C1 segment of cervical spinal cord (tissue), 14 donors: ENCODE data around the gene PKD1.
"Not testable (repeated sequence)": the region's sequence is repeated elsewhere in the genome, so short reads cannot be mapped to it uniquely, and the experiment has no call there.

ENCODE experiments used
- DNase-seq, 14 donors: peaks; one replicate each; lab custom pipeline; 2025; lab: John Stamatoyannopoulos, UW

PKD1 gene

DNA sequence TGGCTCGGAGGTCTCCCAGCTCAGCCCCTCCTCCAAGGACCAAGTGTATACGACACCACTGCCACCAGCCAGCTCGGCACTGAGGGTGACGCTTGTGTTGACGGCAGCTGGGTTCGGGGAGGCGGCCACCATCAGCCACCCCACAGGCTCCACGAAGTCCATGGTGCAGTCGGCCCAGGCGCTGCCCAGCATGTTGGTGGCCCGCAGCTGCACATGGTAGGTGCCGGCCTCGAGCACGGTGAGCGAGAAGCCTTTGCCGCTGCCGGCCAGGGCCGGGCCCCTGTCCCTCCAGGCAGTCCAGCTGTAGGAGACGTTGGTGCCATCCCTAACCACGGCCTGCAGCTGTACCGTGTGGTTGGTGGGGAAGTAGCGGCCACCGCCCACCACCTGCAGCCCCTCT lies 25.8 kb downstream of the PKD1 start:
- DNase-seq = not testable (repeated sequence)

DNA sequence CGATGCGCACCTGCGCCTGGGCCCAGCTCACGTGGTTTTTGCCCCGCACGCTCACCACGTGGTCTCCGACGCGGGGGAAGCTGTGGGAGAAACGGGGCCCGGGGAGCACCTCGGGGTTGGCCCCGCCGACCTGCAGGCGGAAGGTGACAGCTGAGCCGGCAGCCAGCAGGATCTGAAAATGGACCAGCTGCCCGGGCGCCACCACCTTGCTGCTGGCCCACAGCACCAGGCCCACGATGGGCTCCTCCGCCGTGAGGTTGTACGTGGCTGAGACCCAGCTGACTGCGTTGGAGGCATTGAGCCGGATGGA lies 26.5 kb downstream of the PKD1 start:
- not testable (repeated sequence) for DNase-seq

DNA sequence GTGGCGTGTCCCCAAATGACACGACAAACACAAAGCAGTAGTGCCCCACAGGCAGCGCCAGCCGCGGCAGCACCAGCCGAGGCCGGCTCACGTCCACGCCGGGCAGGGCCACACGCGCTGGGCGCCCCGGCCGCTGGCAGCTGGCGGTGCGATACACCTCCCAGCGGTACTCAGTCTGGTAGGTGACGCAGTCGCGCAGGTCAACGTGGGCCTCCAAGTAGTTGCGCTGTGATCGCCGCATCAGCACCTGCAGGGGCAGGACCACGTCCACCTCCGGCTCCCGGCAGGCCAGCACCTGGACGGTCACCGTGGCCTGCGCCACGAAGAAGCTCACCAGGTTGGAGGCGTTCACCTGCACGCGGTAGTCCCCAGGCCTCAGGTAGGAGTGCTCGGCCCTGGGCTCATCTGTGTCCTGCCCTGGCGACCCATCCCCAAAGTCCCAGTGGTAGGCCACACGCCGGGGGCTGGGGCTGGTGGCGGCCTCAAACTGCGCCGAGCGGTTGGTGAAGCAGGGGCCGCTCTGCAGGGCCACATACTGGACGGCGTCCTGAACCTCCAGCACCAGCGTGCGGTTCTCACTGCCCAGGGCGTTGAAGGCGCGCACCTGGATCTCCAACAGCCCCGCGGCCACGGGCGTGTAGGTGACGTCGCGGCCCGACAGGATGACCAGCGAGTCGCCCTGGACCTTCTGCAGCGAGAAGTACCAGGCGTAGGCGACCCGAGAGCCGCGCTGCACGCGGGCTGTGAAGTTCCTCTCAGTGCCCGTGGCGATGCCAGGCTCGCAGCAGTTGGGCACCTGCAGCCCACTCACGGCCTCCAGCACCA lies 27.0 kb downstream of the PKD1 start:
- not testable (repeated sequence) for DNase-seq

DNA sequence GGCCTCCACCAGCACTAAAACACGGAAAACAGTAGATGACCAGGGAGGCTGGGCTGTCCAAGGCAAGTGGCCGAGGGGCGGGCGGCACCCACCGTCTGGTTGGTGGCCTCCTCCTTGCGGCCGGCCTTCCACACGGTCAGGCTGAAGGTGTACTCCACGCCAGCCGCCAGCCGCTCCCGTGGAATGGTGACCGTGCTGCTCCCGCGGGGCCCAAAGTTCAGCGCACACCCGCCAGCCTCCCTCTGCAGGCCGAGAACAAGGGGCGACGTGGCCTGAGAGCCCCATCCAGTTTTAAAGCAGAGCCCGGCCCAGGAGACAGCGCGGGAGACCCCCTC lies 27.9 kb downstream of the PKD1 start:
- DNase-seq = not testable (repeated sequence)

DNA sequence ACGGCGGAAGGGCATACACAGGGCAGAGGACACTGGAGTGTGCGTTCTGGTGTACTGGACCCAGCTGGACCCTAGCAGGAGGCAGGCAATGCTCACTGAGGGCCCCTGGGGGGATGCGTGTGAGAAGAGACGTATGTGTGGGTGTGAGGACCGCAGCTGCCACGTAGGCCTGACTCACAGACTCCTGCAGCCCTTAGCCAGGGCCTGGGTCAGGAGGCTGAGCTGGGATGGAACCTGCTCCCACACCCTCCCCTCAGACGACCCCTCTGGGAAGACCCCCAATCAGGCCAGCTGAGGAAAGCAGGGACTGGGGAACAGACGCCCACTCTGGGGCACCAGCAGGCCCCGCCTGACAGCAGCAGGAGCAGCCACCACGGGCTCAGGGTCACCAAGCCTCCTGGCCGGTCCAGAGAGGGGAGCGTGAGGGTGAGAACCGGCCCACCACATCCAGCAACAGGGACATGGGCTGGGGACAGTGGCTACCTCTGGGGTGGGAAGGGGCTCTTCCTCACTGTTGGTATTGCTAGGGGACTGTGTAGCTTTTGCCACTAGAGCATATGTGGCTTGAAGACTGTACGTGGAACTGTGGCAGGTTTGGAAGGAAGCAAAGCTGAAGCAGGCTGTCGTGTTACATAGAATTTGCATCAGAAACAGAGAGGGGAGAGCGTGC lies 28.4 kb downstream of the PKD1 start:
- DNase-seq = not testable (repeated sequence)

DNA sequence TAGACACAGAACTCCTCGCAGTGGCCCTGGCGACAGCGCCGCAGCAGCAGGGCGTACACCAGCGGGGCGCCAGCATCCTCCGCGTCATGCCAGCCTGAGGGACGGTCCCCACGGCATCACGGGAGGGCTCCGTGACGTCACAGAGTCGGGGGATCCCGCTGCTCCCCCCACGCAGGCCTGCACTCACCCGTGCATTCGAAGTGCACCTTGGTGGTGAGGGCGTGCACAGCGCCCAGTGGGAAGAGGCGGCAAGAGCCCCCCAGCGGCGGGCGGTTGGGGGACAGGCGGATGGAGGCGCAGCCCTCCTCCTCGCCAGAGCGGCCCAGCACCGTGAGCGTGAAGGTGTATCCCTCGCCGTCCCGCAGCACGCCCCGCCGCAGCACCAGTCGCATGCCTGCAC lies 29.5 kb downstream of the PKD1 start:
- not testable (repeated sequence) for DNase-seq

DNA sequence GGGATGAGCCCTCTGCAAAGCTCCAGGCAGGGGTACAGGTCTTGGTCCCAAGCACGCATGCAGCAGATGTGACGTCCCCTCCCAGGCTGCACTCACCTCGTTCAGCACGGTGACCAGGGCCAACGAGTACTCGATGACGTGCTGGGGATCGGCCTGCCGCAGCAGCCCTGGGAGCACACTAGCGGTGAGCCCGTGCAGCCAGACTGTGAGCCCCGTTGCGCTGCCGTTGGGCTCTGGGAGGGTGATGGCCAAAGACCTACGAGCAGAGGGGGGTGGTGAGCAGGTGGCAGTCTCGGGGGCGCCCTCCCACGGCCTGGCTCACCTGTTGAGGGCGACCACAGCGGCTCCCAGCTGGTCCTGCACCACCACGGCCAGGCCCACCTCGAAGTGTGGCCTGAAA lies 29.9 kb downstream of the PKD1 start:
- not testable (repeated sequence) for DNase-seq

DNA sequence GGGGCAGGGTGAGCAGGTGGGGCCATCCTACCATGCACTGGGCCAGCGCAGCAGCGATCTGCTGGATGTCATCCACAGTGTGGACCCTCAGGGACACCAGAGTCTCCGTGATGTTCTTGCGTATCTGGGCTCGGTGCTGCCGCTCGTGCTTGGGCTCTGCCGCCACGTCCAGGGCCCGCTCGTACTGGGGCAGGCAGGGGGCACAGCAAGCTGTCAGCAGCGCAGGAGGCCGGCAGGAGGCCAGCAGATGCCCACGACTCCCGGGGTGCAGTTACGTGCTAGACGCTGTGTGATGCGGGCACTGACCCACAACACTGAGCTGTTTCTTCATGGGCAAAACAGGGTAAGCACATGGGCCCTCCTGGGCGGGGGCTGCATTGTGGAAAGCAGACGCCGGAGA lies 30.4 kb downstream of the PKD1 start:
- not testable (repeated sequence) for DNase-seq

DNA sequence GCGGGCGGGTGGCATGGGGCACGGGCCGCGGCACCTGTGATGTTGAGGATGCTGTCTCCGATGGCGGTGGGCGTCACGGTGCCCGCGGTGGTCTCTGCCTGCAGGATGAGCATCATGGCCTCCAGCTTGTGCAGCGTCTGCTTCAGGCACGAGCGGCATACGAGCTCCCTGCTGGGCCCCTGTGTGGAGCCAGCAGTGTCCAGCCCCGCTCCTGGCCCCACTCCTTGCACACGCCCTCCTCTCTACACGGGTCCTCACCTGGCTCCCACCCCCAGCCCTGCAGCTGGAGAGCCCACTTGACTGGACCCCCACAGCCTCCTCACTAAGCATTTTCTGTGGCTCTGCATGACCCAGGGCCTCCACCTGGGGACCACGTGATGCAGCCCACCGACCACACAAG lies 31.2 kb downstream of the PKD1 start:
- DNase-seq = not testable (repeated sequence)

DNA sequence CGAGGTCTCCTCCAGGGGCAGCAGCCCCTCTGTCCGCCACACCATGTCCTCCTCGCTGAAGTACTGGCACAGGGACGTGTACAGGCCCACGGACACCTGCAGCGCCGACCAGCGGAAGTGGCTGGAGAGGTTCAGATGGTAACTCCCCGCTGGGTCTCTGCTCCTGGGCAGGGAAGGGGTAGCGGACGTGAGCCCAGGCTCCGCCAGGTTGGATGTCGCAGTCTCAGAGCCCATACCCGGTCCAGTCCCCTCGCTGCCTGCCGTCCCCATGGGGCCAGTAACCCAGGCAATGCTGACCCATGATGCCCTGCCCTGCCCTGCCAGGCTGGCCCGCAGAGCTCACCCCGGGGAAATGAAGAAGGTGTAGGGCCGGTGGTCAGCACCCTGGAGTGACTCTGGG lies 33.2 kb downstream of the PKD1 start:
- DNase-seq = no peak

DNA sequence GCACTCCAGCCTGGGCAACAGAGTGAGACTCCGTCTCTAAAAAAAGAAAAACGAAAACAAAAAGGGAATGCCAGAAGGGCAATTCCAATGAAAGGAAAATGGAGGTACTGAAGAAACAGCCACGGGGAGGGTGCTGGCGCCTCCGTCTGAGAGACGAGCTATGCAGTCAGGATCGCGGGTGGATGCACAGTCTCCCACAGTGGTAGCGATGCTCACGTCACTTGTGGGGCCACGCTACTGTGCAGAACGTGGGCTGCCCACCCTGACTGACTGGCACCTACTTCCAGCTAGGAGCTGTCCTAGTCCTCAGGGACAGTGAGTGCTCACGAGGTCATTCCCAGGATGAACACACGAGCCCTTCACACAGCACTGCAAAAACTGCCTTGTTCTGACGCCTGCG lies 34.1 kb downstream of the PKD1 start:
- not testable (repeated sequence) for DNase-seq

DNA sequence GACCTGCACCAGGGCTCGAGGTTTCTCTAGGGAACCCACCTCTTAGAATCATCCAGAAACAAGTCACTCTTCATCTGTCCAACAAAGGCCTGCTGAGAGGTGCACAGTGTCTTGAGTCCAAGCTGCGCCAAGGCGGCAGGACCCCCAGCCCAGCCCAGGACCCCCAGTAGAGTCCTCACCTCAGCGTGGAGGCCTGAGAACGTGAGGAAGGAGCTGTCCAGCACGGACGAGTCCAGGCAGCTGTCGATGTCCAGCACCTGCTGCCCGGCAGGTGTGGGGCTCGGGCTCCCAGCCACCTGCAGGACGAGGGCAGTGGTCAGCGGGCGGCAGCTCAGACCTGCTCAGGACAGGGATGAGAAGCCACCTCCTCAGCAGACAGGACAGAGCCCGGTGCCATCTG lies 38.0 kb downstream of the PKD1 start:
- DNase-seq = not testable (repeated sequence)

DNA sequence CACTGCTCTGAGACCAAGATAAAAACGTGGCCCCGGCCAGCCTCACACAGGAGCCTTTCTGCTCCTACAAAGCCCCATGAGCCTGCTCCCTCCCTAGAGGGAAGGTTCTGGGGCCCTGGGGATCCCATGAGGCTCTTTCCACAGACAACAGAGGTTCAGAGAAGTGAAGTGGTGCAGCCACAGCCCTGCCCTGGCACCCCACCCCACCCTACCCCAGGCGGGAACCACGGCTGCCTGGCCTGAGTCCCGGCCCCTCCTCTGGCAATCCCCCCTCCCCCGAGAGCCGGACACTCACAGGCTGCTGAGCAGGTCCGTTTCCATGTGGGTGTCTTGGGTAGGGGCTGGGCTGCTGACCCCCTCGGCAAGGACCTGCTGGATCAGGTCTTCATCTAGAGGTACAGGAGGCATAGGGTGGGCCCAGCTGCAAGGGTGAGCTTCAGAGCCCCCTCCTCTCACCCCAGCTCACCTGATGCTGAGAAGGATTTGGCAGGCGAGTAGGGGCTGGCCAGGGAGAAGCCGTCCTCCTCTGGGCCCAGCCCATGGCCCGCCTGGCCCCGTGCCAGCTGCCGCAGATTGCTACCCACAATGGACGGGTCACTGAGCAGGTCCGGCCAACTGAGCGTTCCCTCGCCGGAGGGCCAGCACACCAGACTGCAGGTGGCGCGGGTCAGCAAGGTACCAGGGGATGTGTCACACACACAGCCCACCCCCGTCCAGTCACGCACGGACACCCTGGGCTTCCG lies 38.7 kb downstream of the PKD1 start:
- peak in 2 of 14 donors; percentile 24 to 37 for DNase-seq

DNA sequence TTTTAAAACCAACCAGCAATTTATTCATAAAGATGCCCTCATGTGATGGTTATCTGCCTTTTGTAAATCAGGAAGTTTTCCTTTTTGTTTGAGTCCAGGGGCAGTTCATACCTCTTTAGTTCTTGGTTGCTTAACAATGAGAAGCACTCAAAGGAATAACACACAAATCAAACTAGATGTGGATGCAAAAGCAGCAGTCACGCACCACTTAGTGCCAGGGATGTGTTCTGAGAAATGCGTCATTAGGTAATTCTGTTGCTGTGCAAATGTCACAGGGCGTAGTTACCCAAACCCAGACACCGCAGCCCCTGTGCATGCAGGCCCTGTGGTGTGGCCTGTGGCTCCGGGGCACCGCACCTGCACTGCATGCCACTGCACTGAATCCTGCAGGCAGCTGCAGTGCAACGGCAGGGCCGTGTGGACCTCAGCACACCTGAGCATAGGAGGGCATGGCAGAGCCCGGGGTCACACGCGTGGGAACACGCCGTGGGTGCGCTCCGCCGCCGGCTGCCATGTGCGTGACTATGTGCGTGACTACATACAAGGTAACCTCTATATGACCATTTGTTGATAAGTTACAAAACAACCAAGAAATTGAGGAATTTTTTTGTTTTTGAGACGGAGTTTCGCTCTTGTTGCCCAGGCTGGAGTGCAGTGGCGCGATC lies 39.6 kb downstream of the PKD1 start:
- DNase-seq = no peak

DNA sequence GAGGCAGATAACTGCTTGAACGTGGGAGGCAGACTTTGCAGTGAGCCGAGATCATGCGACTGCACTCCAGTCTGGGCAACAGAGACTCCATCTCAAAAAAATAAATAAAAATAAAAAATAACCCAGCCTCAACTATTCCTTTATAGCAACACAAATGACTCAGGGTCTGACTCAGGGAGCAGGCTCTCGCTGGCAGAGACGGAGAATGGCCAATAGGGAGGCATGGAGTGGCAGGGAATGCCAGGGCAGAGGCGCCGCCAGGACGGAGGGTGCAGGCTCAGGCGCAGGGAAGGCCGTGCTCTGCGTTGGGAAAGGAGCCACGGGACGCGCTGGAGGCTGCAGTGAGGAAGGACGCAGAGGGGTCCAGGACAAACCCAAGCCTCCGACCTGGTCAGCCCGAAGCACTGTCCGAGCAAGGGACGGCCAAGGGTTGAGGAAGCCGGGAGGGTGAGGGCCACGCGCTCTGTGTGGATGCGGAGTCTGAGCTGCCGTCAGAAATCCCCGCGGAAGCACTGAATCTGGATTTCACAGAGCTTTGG lies 40.3 kb downstream of the PKD1 start:
- peak in 2 of 14 donors; percentile 20 to 25 for DNase-seq

DNA sequence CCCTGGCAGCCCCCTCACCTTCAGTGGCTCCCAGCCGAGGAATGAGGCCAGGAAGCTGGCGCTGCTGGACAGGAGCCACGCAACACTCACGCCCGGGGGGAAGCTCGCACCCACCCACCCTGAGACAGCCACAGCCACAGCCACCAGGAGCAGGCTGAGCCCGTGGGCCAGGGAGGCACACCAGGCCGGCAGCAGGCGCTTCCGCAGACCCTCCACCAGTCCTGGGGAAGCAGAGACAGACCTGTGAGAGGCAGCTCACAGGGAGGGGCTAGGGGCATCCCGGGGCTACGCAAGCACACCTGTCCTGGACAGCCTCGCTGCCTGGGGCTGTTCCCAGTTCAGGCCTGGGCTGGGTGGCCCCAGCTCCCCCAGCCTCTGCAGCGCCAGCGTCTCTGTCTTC lies 41.9 kb downstream of the PKD1 start:
- DNase-seq = no peak

DNA sequence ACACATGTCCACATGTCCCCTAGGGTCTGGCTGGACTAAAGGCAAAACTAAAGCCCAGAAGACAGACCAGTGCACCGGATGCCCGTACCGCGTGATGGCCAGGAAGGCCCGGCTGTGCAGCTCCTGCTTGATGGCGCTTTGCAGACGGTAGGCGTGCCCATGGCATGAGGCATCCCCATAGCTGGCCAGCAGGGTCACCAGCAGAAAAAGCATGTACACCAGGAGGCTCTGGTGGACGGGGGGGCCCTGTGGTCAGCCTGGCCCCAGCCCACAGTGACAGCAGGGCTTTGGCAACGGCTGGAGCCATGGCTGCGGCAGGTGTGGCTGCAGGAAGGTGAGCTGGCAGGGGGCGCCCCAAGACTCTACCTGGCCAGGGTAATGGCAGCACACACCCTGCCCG lies 42.8 kb downstream of the PKD1 start:
- DNase-seq = peak in 1 of 14 donors; percentile 60

DNA sequence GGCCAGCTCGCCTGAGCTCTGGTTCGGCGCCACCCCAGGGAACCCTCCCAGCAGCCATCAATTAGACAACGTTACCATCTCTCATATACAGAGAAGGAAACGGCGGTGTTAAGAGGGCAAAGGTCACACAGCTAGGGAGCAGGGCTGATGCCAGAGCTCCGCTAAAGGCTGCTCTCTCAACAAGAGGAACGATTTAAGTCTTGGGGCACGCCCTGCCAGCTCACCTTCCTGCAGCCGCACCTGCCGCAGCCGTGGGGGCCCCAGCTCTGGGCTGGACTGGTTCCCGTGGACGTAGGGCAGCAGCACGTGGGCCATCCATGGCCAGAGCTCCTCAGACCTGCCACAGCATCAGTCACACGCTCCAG lies 43.5 kb downstream of the PKD1 start:
- no peak for DNase-seq

DNA sequence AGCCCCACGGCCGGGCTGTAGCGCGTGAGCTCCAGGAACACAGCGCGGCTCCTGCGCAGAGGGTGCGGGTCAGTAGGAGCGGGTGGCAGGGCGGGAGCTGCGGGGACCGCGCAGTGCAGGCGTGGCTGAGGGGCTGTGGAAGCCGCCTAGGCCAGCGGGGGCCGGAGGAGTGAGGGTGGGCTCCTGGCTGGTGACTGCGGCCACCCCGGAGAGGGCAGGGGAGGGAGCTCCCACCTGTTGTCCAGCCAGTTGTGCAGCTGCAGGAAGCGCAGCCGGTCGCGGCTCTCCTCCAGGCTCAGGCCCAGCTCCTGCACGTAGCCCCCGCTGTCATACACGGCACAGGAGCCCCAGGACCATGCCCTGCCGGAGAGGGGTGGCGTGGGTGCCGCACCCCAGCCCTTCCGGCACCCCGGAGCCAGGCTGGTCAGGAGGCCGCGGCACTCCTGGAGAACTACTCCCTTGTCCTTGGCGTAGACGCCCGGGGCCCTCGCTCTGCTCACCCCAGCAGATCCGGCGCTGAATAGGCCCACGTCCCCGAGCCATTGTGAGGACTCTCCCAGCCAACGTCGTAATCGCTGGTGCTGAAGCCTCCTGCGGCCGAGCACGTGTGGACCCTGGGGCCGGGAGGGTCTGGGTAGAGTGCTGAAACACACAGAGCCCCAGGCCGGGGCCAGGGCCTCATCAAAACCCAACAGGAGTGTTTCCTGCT lies 44.0 kb downstream of the PKD1 start:
- DNase-seq = no peak

DNA sequence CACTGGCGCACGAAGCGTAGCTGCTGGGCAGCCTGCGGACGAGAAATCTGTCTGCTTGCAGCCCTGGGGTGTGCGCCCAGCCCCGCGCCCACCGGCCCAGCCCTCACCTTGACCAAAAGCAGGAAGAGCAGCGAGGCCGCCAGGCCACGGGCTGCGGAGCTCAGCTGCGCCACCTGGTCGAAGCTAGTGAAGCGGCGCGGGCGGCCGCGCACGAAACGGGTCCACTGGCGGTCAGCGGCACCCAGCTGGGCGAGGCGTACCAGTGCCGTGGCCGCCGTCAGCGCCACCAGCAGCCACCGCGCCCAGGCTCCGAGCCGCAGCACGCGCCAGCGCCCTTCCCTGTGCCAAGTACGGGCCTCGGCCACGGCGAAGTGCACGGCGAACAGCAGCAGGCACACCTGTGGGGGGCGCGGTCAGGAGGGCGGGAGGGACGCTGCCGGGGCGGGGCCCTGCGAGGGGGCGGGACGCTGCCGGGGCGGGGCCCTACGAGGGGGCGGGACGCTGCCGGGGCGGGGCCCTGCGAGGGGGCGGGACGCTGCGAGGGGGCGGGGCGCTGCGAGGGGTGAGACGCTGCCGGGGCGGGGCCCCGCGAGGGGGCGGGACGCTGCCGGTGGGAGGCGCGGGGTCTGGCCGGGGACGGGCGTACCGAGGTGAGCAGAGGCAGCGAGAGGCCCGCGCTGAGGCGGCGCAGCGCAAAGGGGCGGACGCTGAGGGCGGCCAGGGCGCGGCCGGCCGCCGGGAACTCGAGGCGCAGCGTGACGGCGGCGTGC lies 44.7 kb downstream of the PKD1 start:
- DNase-seq = peak in 2 of 14 donors; percentile 31 to 60

DNA sequence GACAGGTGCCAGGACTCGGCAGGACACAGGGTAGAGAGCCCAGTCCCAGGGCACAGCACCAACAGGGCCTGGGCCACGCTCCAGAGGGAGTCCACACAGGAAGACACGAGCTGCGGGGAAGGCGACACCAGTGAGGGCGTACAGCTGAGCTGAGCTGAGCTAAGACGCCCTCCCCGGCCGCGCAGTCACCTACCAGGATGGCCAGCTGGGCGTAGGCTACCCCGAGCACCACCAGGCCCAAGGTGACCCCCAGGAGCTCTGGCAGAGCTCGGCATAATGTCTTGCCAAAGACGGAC lies 45.3 kb downstream of the PKD1 start:
- peak in 3 of 14 donors; percentile 19 to 28 (median 23) for DNase-seq
